GM12865 (cell line): ENCODE measurements around the gene CRHBP.
"Not testable (repeated sequence)": the region's sequence is repeated elsewhere in the genome, so short reads cannot be mapped to it uniquely, and the experiment has no call there.

ENCODE experiments used
- DNase-seq: peaks from one replicate; pipeline ENCODE4 v3.0.0; 2010; ENCODE audit warnings: low read depth
- H3K4me3 ChIP-seq: 2 replicates; pipeline ENCODE4 v1.5.1; 2011; ENCODE audit warnings: mild to moderate bottlenecking, low read depth, low read length, control low read depth
- TF ChIP-seq, protein P1 (sequence below): IDR thresholded peaks from 2 replicates; pipeline ENCODE4 v1.5.1; 2011; ENCODE audit warnings: low read length, control low read depth, low read depth, inconsistent platforms; ENCODE audit not compliant: insufficient read depth; ENCODE audit errors: missing control alignments

CRHBP gene

GRCh38 chr5:76944638-76945037, 8.2 kb upstream of the CRHBP start:
- no peak for DNase-seq
- H3K4me3 ChIP-seq, result no peak overlapping the region
- TF ChIP-seq, protein P1, sequence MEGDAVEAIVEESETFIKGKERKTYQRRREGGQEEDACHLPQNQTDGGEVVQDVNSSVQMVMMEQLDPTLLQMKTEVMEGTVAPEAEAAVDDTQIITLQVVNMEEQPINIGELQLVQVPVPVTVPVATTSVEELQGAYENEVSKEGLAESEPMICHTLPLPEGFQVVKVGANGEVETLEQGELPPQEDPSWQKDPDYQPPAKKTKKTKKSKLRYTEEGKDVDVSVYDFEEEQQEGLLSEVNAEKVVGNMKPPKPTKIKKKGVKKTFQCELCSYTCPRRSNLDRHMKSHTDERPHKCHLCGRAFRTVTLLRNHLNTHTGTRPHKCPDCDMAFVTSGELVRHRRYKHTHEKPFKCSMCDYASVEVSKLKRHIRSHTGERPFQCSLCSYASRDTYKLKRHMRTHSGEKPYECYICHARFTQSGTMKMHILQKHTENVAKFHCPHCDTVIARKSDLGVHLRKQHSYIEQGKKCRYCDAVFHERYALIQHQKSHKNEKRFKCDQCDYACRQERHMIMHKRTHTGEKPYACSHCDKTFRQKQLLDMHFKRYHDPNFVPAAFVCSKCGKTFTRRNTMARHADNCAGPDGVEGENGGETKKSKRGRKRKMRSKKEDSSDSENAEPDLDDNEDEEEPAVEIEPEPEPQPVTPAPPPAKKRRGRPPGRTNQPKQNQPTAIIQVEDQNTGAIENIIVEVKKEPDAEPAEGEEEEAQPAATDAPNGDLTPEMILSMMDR, result no peak

GRCh38 chr5:76945238-76945637, 7.6 kb upstream of the CRHBP start:
- not testable (repeated sequence) for DNase-seq, H3K4me3 ChIP-seq

GRCh38 chr5:76946090-76946489, 6.8 kb upstream of the CRHBP start:
- TF ChIP-seq, protein P1, result no peak
- no peak overlapping the region for H3K4me3 ChIP-seq
- no peak for DNase-seq

GRCh38 chr5:76947082-76947503, 5.8 kb upstream of the CRHBP start:
- no peak for DNase-seq
- TF ChIP-seq, protein P1, result no peak
- no peak overlapping the region for H3K4me3 ChIP-seq

DNA sequence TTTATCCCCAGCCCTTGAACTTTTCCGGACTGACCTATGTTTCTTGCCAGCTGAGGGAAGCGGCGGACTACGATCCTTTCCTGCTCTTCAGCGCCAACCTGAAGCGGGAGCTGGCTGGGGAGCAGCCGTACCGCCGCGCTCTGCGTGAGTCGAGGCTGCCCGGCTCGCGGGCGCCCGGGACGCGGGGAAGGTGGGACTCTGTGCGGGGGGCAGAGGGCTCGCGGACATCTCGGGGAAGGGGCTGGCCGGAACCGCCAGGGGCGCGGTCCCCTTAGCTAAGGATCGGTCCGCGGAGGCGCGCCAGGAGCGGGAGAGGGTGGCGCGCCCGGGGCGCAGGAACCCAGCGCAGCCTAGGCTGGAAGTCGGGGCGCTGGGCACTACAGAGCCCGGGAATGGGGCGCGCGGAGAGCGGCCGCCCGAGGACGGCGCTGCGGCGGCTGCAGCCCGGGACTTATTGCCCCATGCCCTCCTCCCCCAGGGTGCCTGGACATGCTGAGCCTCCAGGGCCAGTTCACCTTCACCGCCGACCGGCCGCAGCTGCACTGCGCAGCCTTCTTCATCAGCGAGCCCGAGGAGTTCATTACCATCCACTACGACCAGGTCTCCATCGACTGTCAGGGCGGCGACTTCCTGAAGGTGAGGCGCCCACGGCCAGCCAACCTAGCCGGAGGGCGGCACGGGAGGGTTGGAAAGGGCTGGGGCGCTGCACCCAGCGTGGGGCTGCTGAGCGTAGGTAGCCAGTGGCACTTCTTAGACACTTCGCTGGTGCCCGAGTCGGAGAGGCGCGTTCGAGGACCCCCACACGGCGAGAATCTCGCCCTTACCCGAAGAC, 922 bp downstream of the CRHBP start:
- H3K4me3 ChIP-seq, result no peak overlapping the region
- TF ChIP-seq, protein P1, result no peak
- DNase-seq, result no peak

GRCh38 chr5:76954383-76954763, 1.5 kb downstream of the CRHBP start:
- no peak for DNase-seq
- TF ChIP-seq, protein P1, result no peak
- no peak overlapping the region for H3K4me3 ChIP-seq

DNA sequence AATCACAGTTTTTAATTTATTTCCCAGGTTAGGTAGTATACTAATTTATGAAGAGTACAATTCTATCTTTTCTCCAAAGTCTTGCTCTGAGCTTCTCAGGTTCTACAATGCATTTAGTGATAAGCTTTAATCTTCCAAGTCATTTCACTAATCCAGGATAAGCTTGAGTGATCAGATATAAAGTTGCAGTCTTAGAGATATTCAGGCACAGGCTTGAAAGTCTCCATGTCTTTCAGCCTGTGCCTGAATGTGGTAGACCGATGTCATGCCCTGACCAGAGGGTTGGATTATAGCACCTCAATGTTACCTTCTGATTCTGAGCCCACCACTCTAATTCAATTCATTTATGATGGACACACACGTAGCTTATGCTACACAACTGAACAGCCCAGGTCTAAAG, 3.2 kb downstream of the CRHBP start:
- TF ChIP-seq, protein P1, result no peak
- H3K4me3 ChIP-seq, result no peak overlapping the region
- no peak for DNase-seq
